GM21423 (cell line): Measurements from ENCODE around the gene MLLT3.

Experiments
- ATAC-seq: cut with Tn5 transposase; IDR thresholded peaks from one replicate; pipeline ENCODE4 v1.9.1; 2021; ENCODE audit warnings: mild to moderate bottlenecking, moderate library complexity; ENCODE audit not compliant: unreplicated experiment

MLLT3 gene

GRCh38 chr9:20316372-20316771 is 305.9 kb downstream of the MLLT3 start:
- ATAC-seq: no peak

- no peak for ATAC-seq
Measured at GRCh38 chr9:20315677-20316076, 306.6 kb downstream of the MLLT3 start.

GRCh38 chr9:20314981-20315380 is 307.3 kb downstream of the MLLT3 start:
- no peak for ATAC-seq

- no peak for ATAC-seq
Measured at GRCh38 chr9:20313415-20313814, 308.9 kb downstream of the MLLT3 start.

- no peak for ATAC-seq
Measured at GRCh38 chr9:20312732-20313131, 309.6 kb downstream of the MLLT3 start.

- ATAC-seq: no peak
Measured at GRCh38 chr9:20310024-20310423, 312.3 kb downstream of the MLLT3 start.

- ATAC-seq: no peak
Measured at GRCh38 chr9:20309124-20309523, 313.2 kb downstream of the MLLT3 start.

GRCh38 chr9:20307621-20308020 is 314.7 kb downstream of the MLLT3 start:
- ATAC-seq: no peak

GRCh38 chr9:20305452-20305851 is 316.8 kb downstream of the MLLT3 start:
- no peak for ATAC-seq

- ATAC-seq: no peak
Measured at GRCh38 chr9:20303996-20304395, 318.3 kb downstream of the MLLT3 start.

GRCh38 chr9:20303066-20303465 is 319.2 kb downstream of the MLLT3 start:
- ATAC-seq: no peak

GRCh38 chr9:20302197-20302596 is 320.1 kb downstream of the MLLT3 start:
- no peak for ATAC-seq

GRCh38 chr9:20300430-20301115 is 321.7 kb downstream of the MLLT3 start:
- no peak for ATAC-seq

GRCh38 chr9:20297646-20298084 is 324.6 kb downstream of the MLLT3 start:
- no peak for ATAC-seq

- no peak for ATAC-seq
Measured at GRCh38 chr9:20295555-20295954, 326.7 kb downstream of the MLLT3 start.

- ATAC-seq: no peak
Measured at GRCh38 chr9:20294046-20294750, 328.1 kb downstream of the MLLT3 start.

GRCh38 chr9:20292002-20292401 is 330.3 kb downstream of the MLLT3 start:
- no peak for ATAC-seq
